GM19397 (cell line): ENCODE results near the gene WNT16.
A peak's percentile ranks its signal among the peaks of the same experiment; 100 is the strongest.
"Not testable (repeated sequence)": the region's sequence is repeated elsewhere in the genome, so short reads cannot be mapped to it uniquely, and the experiment has no call there.

Experiments used
- ATAC-seq: cut with Tn5 transposase; IDR thresholded peaks from one replicate; pipeline ENCODE4 v1.9.1; 2021; ENCODE audit warnings: mild to moderate bottlenecking, moderate library complexity; ENCODE audit not compliant: unreplicated experiment

Gene WNT16

GRCh38 chr7:121305109-121305508 lies 23.7 kb upstream of the WNT16 start:
- ATAC-seq, result no peak

GRCh38 chr7:121306565-121306964 lies 22.2 kb upstream of the WNT16 start:
- ATAC-seq, result no peak

- ATAC-seq, result no peak
These were observed 21.7 kb upstream of the WNT16 start for GRCh38 chr7:121307021-121307574.

GRCh38 chr7:121313220-121313792 lies 15.5 kb upstream of the WNT16 start:
- ATAC-seq, result peak; percentile 0

- peak; percentile 88 for ATAC-seq
These were observed 14.8 kb upstream of the WNT16 start for GRCh38 chr7:121313793-121314676.

- not testable (repeated sequence) for ATAC-seq
These were observed 13.6 kb upstream of the WNT16 start for GRCh38 chr7:121315170-121315569.

- no peak for ATAC-seq
These were observed 6.3 kb upstream of the WNT16 start for GRCh38 chr7:121322460-121322859.

- ATAC-seq, result no peak
These were observed 5.1 kb upstream of the WNT16 start for GRCh38 chr7:121323515-121324302.

- ATAC-seq, result no peak
These were observed 1.1 kb upstream of the WNT16 start for GRCh38 chr7:121327671-121328070.

GRCh38 chr7:121329191-121330052 lies 622 bp downstream of the WNT16 start:
- no peak for ATAC-seq

GRCh38 chr7:121330053-121330833 lies 1.4 kb downstream of the WNT16 start:
- ATAC-seq, result no peak

- no peak for ATAC-seq
These were observed 2.2 kb downstream of the WNT16 start for GRCh38 chr7:121331048-121331447.

GRCh38 chr7:121331574-121331973 lies 2.8 kb downstream of the WNT16 start:
- no peak for ATAC-seq

GRCh38 chr7:121334376-121334775 lies 5.6 kb downstream of the WNT16 start:
- no peak for ATAC-seq

- no peak for ATAC-seq
These were observed 6.3 kb downstream of the WNT16 start for GRCh38 chr7:121334875-121335648.

GRCh38 chr7:121336579-121336978 lies 7.8 kb downstream of the WNT16 start:
- ATAC-seq, result no peak

- no peak for ATAC-seq
These were observed 8.6 kb downstream of the WNT16 start for GRCh38 chr7:121337398-121337797.

GRCh38 chr7:121339082-121339481 lies 10.3 kb downstream of the WNT16 start:
- no peak for ATAC-seq

- ATAC-seq, result no peak
These were observed 13.1 kb downstream of the WNT16 start for GRCh38 chr7:121341933-121342332.
